ENCODE data around the gene CTNNAL1.

DNA sequence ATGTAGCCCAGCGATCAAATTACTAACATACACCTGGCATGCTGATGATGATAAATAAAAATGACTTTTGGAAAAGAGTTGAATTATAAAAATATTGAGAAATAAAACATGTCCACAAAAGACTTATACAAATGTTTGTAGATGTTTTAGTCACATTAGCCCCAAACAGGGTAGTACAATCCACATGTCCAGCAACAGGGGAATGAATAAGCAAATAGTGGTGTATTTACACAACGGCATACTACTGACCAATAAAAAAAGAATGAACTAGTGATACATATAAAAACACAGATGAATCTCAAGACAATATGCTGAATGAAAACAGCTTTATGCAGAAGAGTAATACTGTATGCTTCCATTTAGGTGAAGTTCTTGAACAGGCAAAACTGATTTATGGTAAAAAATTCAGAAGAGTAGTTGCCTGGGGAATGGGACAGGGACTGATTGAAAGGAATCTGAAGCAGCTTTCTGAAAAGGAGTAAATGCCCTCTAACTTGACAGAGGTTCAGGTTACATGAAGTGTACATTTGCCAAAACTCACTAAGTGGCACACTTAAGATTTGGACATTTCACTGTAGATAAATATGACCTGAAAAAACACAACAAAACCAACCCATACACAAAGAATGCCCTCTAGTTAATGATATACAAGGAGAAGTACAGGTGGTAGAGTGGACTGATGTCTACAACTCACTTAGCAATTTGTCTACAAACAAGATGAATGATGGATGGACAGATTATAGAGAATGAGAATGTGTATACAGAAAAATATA lies 115.8 kb downstream of the CTNNAL1 start:
- TF ChIP-seq, protein P1, sequence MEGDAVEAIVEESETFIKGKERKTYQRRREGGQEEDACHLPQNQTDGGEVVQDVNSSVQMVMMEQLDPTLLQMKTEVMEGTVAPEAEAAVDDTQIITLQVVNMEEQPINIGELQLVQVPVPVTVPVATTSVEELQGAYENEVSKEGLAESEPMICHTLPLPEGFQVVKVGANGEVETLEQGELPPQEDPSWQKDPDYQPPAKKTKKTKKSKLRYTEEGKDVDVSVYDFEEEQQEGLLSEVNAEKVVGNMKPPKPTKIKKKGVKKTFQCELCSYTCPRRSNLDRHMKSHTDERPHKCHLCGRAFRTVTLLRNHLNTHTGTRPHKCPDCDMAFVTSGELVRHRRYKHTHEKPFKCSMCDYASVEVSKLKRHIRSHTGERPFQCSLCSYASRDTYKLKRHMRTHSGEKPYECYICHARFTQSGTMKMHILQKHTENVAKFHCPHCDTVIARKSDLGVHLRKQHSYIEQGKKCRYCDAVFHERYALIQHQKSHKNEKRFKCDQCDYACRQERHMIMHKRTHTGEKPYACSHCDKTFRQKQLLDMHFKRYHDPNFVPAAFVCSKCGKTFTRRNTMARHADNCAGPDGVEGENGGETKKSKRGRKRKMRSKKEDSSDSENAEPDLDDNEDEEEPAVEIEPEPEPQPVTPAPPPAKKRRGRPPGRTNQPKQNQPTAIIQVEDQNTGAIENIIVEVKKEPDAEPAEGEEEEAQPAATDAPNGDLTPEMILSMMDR (IDR thresholded peaks at IDR 0.05) = no peak
- no peak for TF ChIP-seq POLR2A (IDR thresholded peaks at IDR 0.05)

All from thyroid gland (tissue), 4 donors.